C4-2B (cell line): ENCODE measurements around the gene SLC35E2B.
"Not testable (repeated sequence)": the region's sequence is repeated elsewhere in the genome, so short reads cannot be mapped to it uniquely, and the experiment has no call there.

Source experiments
- H3K27ac ChIP-seq: fragments of 450-650 bp; 2 replicates; pipeline ENCODE4 v1.5.1; 2017
- ZFX ChIP-seq: fragments of 450-650 bp; IDR thresholded peaks from 2 replicates; pipeline ENCODE4 v1.6.1; 2017
- TF ChIP-seq, protein P1 (sequence below): fragments of 450-650 bp; conservative IDR thresholded peaks from 2 replicates; pipeline ENCODE4 v1.5.1; 2017; ENCODE audit warnings: mild to moderate bottlenecking

SLC35E2B gene

GRCh38 chr1:1640711-1641461 lies 51.7 kb downstream of the SLC35E2B start:
- not testable (repeated sequence) for H3K27ac ChIP-seq

GRCh38 chr1:1640081-1640480 lies 52.5 kb downstream of the SLC35E2B start:
- not testable (repeated sequence) for H3K27ac ChIP-seq

DNA sequence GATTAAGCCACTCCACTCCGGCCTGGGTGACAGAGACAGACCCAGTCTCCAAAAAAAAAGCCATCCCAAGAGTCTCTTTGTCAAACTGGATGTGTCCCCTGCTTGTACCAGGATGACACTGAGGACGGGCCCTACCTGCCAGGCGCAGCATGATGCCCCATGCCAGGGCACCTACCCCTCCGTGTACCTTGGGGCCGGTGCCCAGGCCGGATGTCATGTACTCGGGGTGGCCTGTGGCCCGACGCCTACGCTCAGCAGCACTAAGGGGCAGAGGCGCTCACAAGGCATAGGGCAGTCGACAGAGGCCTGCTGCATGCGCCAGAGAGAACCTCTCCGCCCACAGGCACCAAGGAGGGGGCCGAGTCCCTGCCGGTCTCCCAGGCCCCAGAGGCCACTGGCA lies 53.2 kb downstream of the SLC35E2B start:
- H3K27ac ChIP-seq, result not testable (repeated sequence)

DNA sequence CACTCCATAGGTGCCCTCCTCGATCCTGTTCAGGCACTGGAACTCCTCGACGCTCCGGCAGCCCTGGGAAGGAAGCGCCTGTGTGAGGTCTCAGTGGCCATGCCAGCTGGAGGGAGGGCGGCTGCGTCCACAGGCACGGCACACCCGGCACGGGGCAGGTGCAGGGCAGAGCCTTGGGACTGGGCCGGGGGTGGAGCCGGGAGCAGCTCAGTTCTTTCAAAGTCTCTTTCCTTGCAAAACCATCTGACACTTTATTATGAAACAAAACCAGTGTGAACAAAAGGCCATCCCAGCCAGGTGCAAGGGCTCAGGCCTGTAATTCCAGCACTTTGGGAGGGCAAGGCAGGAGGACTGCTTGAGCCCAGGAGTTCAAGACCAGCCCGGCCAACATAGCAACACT lies 54.1 kb downstream of the SLC35E2B start:
- H3K27ac ChIP-seq, result not testable (repeated sequence)

DNA sequence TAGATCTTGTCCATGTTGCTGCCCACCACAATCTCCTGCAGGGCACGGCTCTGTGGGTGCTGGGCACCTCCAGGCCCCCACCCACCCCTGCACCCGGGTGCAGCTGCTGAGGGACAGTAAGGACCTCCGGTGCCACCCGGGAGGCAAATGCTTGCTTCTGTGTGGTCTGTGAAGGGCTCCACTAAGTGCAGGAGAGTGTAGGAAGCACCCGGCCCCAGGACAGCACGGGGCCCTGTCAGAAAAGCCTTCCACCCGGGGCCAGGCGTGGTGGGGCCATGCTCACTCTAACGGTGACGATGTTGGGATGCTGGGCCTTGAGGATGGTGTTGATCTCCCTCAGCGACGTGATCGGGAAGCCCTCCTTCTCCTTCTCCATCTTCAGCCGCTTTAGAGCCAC lies 55.1 kb downstream of the SLC35E2B start:
- H3K27ac ChIP-seq, result not testable (repeated sequence)

GRCh38 chr1:1636621-1637478 lies 55.7 kb downstream of the SLC35E2B start:
- not testable (repeated sequence) for H3K27ac ChIP-seq

DNA sequence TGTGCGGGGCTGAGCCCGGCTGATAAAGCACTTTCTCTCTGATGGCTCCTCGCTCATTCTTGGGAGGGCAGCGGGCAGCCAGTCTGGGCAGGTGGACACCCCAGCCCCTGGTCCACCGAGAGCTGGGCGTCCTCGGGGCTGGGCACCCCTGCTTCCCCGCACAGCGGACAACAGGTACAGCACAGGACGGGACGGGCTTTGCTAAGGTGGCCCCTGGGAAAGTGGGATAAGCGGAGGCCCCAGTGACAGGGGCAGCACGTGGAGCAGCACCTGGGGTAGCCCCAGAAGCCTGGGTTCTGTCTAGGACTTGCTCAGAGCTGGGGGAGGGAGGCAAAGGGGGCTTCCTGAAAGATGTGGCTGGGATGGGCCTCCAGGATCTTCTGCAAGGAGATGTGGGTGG lies 58.0 kb downstream of the SLC35E2B start:
- not testable (repeated sequence) for H3K27ac ChIP-seq

GRCh38 chr1:1633409-1633808 lies 59.2 kb downstream of the SLC35E2B start:
- not testable (repeated sequence) for H3K27ac ChIP-seq

- TF ChIP-seq, protein P1, sequence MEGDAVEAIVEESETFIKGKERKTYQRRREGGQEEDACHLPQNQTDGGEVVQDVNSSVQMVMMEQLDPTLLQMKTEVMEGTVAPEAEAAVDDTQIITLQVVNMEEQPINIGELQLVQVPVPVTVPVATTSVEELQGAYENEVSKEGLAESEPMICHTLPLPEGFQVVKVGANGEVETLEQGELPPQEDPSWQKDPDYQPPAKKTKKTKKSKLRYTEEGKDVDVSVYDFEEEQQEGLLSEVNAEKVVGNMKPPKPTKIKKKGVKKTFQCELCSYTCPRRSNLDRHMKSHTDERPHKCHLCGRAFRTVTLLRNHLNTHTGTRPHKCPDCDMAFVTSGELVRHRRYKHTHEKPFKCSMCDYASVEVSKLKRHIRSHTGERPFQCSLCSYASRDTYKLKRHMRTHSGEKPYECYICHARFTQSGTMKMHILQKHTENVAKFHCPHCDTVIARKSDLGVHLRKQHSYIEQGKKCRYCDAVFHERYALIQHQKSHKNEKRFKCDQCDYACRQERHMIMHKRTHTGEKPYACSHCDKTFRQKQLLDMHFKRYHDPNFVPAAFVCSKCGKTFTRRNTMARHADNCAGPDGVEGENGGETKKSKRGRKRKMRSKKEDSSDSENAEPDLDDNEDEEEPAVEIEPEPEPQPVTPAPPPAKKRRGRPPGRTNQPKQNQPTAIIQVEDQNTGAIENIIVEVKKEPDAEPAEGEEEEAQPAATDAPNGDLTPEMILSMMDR, result no peak
- TF ChIP-seq ZFX, result no peak
- H3K27ac ChIP-seq, result no peak within 1 kb of the TSS
Measured at GRCh38 chr1:1631782-1632420, 60.7 kb downstream of the SLC35E2B start, which contains the start of gene MMP23B. MMP23B (plus strand) TSS chr1:1632173; CDS start chr1:1632219, 46 bp downstream.

DNA sequence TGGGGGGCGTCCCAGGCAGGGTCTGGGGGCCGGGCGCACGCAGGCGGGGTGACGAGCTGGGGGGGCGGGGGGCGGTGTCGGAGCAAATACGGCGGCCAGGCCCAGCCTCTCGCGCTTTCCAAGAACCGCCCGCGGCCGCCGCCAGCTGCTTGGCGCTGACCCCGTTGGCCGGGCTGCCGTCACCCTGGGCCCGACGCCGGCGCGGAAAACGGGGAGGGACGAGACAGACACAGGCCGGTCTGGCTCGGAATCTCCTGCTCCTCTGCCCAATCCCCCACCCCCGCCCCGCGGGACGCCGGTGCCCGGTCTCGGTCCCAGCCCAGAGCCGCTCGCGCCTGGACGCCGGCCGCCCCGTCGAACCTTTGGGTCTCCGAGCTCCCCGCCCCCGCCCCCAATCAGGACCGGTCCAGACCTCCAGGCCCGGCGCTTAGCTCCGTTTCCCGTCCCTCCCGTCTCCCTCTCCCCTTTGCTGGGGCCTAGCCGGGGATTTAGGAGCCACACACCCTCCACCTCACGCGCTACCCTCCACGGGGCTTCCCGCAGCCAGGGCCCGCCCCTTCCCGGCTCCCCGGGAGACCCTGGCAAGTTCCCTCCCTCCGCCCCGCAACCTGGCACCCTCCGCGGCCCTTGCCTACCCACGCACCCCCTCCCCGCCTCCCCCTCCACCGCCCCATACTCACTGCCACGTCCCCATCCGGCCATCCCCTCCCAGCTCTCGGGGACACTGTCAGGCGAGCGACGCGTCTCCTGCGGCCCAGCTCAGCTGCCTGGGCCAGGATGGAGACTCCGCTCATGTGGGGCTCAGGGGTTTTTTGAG lies 61.4 kb downstream of the SLC35E2B start:
- H3K27ac ChIP-seq, result no peak overlapping the region
- TF ChIP-seq, protein P1, result no peak
- TF ChIP-seq ZFX, result no peak

DNA sequence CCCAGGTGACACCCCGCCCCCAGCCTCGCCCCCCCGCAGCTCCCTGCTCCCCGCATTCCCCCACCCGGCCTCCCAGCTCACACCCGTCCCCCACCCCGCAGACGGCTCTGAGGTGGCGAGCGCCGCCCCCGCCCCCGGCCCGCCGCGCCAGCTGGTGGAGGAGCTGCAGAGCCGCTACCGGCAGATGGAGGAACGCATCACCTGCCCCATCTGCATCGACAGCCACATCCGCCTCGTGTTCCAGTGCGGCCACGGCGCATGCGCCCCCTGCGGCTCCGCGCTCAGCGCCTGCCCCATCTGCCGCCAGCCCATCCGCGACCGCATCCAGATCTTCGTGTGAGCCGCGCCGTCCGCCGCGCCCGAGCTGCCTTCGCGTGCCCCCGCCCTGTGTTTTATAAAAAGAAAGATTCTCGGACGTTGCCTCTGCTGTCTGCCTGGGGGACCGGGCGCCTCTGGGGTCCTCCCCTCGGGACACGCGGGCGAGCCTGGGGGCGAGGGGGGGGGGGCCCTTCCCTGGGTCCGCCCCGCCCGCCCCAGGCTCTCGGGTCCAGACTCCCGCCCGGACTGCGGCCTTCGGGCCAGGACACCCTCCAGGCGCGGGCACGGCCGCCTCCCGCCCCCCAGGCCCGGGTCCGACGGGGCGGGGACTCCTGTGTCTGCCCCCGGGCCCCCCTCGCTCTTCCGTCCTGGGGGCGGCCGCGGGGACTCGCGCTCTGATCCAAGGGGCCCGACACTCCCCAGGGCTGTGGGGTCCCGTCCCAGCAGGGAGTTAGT lies 62.2 kb downstream of the SLC35E2B start:
- no peak overlapping the region for H3K27ac ChIP-seq
- TF ChIP-seq ZFX, result no peak
- TF ChIP-seq, protein P1, result no peak
